ENCODE results near the gene TAF1.
"Not testable (repeated sequence)": the region's sequence is repeated elsewhere in the genome, so short reads cannot be mapped to it uniquely, and the experiment has no call there.

Gene TAF1

DNA sequence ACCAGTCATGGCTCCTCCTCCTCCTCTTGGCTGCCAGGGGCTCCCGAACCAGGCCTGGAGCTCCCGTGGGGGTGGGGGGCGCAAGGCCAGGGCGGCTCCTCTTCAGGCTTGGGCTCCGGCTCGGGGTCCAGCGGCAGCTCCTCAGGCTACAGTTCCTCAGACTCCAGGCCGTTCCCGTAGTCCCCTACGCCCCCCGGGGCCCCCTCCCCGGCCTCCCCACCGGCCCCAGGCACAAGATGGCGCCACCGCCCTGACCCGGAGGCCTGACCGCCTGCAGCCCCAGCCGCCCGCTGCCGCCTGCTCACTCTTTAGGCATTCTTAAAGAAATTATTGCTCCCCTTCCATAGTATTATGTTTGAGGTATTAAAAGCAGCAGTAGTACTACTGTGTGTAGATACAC is 54.5 kb downstream of the TAF1 start:
- DNase-seq (ENCODE audit: low read depth) = no peak

DNA sequence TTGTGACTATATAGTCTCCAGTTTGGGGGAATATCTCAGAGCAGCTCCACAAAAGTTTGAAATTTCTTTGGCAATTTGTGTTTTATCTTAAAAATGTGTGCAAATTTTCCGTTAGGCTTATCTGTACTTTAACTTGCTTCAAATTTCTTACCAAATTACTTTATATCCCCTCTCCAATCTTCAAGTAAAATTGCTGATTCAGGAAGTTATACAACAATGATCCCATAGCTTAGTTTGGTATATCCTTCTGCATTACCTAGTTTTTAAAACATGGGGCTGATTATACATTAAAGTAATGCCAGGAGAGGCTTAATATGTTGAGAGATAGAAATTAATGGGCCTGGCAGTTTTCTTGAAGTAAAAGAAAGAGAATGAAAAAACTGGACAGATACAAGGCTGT is 66.6 kb downstream of the TAF1 start:
- DNase-seq (ENCODE audit: low read depth) = no peak

DNA sequence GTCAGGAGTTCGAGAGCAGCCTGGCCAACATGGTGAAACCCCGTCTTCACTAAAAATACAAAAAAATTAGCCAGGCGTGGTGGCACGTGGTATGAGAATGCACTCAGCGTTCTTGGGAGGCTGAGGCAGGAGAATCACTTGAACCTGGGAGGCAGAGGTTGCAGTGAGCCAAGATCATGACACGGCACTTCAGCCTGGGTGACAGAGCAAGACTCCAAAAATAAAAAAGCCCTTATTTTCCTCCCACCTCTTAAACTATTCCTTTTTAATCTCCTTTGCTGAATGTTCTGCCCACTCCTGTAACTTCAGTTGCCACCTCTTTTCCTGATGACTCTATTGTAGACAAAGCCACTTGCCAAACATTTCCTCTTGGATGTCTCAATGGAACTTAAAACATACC is 72.6 kb downstream of the TAF1 start:
- DNase-seq (ENCODE audit: low read depth) = no peak

DNA sequence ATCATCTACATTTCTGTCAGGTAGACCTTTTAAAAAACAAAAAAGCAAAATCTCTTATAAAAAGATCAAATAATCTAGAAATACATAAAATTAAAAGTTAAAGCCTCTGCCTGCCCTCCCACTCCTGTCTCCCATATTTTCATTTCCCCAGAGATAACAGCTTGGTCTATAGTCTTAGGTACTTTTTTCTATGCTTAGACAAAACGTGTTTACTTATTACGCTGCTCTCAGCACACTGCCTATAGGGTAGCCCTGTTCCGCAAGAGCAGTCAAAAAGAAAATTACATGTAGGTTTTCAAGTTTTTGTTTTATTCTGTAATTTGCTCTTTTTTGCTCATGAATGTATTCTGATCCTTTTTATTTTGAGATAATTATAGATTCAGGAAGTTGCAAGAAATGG is 73.3 kb downstream of the TAF1 start:
- no peak for DNase-seq (ENCODE audit: low read depth)

DNA sequence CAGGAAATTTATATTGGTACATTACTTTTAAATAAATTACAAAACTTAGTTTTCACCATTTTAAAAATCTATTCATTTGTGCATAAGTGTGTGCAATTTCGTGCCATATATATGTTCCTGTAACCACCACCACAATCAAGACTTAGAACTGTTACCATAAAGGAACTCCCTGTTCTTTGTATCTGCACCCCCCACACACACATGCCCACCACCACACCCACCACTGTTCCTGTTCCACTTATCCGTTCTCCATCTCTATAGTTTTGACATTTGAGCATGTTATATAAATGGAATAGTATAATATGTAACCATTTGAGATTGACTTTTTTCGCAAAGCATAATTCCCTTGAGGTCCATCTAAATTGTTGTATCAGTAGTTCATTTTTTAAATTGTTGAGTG is 73.7 kb downstream of the TAF1 start:
- DNase-seq (ENCODE audit: low read depth) = no peak

DNA sequence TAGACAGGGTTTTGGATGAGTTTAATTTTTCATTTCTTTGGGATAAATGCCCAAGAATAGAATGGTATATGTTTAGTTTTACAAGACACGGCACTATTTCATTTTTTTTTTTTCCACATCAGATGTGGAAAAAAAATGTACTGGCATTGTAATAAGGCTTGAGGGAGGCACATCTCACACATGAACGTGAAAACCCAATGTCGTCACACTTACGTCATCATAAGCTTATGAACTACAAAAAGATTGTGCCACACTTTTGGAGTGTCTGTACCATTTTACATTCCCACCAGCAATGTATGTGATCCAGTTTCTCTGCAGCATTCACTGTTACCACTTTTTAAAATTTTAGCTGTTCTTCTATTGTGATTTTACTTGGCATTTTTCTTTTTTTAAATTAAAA is 74.2 kb downstream of the TAF1 start:
- DNase-seq (ENCODE audit: low read depth) = no peak

DNA sequence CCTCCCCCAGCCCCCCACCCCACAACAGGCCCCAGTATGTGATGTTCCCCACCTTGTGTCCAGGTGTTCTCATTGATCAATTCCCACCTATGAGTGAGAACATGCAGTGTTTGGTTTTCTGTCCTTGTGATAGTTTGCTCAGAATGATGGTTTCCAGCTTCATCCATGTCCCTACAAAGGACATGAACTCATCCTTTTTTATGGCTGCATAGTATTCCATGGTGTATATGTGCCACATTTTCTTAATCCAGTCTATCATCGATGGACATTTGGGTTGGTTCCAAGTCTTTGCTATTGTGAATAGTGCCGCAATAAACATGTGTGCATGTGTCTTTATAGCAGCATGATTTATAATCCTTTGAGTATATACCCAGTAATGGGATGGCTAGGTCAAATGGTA is 75.7 kb downstream of the TAF1 start:
- not testable (repeated sequence) for DNase-seq (ENCODE audit: low read depth)

DNA sequence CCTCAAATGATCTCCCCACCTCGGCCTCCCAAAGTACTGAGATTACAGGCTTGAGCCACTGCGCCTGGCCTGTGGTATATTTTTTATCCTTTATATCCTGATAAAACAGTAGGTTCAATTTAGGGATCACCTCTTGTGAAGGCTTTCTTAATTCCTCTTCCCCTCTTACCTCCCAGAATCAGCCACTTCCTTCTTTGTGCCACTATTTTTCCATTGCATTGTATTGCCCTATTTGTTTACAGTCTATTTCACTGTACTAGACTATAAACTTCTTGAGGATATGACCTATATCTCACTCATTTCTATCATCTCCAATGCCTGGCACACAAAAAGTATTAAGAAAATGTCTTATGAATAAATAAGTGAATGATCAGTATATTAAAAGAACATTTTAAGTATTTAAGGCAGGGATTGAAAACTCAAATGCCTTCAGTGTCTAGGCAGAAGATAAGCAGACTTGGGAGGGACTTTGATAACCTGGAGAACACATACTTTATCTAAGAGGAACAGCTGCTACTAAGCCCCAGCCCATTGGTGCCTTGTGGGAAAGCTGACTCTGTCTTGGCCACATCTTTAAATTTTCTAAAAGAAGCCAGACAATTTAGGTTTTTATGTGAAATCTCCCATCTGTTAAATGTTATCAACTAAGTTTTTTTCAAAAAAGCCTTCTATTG is 84.4 kb downstream of the TAF1 start:
- no peak for DNase-seq (ENCODE audit: low read depth)

DNA sequence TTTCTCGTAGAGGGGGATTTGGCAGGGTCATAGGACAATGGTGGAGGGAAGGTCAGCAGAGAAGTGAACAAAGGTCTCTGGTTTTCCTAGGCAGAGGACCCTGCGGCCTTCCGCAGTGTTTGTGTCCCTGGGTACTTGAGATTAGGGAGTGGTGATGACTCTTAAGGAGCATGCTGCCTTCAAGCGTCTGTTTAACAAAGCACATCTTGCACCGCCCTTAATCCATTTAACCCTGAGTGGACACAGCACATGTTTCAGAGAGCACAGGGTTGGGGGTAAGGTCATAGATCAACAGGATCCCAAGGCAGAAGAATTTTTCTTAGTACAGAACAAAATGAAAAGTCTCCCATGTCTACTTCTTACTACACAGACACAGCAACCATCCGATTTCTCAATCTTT is 85.4 kb downstream of the TAF1 start:
- DNase-seq (ENCODE audit: low read depth) = not testable (repeated sequence)

DNA sequence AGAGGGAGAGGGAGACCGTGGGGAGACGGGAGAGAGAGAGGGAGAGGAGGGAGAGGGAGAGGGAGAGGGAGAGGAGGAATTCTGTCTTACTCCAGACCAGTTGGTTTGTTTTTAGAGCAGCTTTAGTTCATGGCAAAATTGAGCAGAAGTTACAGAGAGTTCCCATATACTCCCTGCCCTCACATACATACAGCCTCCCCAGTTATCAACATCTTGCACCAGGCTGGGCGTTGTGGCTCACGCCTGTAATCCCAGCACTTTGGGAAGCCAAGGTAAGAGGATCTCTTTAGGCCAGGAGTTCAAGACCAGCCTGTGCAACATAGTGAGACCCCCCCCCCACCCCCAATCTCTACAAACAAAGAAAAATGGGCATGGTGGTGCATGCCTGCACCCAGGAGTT is 86.9 kb downstream of the TAF1 start:
- no peak for DNase-seq (ENCODE audit: low read depth)

DNA sequence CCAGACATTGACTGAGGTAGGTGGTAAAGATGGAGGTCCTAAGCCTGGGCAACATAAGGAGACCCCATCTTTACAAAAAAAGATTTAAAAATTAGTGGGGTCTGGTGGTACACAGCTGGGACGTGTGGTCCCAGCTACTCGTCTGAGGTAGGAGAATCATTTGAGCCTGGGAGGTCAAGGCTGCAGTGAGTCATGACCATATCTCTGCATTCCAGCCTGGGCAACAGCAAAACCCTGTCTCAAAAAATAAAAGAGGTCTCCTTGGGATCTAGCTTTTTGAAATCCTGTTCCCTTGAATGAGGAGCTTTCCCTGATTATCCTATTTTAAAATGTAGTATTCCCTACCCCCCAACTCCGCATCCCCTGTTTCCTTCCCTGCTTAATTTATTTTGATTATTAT is 88.1 kb downstream of the TAF1 start:
- no peak for DNase-seq (ENCODE audit: low read depth)

DNA sequence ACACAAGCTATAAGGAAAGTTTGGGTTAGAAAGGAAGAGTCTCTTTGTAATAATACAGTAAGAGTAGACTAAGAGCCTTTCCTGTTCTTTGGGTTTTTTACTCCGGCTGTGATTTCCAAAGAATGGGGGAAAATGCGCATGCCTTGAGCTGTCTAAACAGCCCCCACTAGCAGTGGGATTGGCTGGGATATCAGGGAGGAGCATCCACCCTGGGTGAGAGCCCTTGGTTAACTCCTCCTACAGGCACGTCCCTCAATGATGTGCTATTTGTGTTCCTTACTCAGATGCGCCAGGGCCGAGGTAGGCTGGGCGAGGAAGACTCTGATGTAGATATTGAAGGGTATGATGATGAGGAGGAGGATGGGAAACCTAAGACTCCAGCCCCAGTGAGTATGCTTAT is 92.7 kb downstream of the TAF1 start:
- no peak for DNase-seq (ENCODE audit: low read depth)

DNA sequence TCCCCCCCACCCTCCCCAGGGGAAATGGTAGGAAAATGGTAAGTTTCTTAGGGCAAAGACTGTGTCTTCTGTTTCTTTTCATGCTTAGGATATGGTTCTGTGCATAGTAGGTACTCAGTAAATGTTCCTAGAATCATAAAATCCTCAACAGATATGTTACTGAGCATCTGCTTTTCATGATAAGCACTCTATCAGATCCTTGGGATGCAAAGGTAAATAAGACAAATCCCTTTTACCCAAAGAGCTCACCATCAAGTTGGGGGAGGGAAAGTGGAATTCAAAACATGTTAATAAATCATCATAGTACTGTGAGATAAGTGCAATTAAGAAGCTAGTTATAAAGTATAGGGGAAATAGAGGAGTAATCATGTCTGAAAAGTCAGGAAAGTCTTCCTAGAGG is 98.8 kb downstream of the TAF1 start:
- DNase-seq (ENCODE audit: low read depth) = no peak

DNA sequence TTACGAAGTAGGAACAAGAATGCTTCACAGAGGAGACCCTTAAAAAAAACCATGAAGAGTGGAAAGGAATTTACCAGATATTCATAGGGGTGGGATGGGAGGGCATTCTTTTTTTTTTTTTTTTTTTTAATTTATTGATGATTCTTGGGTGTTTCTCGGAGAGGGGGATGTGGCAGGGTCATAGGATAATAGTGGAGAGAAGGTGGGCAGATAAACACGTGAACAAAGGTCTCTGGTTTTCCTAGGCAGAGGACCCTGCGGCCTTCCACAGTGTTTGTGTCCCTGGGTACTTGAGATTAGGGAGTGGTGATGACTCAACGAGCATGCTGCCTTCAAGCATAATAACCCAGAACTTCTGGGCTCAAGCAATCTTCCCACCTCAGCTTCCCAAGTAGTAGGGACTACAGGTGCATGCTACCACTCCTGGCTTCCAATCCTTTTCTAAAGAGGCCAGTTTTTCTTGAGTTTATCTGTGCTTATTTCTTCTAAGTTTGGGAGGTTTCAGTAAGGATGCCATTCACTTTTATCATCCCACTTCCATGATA is 100.9 kb downstream of the TAF1 start:
- DNase-seq (ENCODE audit: low read depth) = no peak

DNA sequence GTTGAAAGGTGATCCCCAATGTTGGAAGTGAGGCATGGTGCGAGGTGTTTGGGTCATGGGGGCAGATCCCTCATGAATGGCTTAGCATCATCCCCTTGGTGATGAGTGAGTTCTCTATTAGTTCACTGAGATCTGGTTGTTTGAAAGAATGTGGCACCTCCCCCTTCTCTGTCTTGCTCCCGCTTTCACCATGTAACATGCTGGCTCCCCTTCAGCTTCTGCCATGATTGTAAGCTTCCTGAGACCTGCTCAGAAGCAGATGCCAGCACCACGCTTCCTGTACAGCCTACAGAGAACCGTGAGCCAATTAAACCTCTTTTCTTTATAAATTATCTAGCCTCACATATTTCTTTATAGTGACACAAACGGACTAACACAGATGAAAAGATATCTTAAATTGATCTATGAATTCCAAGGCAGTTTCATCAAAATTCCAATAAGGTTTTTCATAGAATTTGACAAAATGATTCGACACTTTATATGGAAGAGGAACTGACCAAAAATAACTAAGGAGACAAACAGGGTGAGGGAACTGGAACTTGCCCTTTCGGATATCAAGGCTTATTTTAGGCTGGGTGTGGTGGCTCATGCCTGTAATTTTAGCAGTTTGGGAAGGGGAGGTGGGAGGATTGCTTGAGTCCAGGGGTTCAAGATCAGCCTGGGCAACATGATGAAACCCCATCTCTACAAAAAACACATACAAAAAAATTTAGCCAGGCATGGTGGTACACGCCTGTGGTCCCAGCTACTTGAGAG is 109.8 kb downstream of the TAF1 start:
- no peak for DNase-seq (ENCODE audit: low read depth)

DNA sequence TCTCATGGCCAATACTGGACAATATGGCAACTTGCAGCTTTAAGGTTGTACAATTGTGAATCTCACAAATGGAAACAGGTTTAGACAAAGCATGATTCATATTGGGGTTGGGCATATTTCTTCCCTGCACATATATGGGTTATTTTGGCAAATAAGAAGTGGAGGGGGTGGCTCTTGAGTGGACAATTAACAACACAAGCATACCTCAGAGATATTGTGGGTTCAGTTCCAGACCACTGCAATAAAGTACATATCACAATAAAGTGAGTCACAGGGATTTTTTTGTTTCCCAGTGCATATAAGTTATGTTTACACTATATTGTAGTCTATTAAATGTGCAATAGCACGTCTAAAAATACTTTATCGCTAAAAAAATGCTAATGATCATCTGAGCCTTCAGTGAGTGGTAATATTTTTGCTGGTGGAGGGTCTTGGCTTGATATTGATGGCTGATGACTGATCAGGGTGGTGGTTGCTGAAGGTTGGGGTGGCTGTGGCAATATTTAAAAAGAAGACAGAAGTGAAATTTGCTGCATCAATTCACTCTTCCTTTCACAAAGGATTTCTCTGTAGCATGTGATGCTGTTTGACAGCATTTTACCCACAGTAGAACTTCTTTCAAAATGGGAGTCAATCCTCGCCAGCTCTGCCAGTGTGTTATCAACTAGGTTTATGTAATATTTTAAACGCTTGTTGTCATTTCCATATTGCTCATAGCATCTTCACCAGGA is 116.2 kb downstream of the TAF1 start:
- no peak for DNase-seq (ENCODE audit: low read depth)

DNA sequence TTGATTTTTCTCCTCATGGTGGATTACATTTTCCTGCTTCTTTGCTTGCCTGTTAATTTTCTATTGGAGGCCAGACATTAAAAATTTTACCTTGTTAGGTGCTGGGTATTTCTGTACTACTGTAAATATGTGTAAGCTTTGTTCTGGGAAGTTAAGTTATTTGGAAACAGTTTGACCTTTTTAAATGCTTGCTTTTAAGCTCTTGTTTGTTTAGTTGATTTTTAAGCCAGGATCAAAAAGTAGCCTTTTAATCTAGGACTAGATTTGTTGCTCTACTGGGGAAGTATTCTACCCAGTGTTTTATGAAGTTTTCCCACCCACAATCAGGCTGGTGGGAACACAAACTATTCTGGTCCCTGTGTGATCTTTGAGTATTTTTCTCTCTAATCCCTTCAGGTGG is 121.7 kb downstream of the TAF1 start:
- DNase-seq (ENCODE audit: low read depth) = no peak

DNA sequence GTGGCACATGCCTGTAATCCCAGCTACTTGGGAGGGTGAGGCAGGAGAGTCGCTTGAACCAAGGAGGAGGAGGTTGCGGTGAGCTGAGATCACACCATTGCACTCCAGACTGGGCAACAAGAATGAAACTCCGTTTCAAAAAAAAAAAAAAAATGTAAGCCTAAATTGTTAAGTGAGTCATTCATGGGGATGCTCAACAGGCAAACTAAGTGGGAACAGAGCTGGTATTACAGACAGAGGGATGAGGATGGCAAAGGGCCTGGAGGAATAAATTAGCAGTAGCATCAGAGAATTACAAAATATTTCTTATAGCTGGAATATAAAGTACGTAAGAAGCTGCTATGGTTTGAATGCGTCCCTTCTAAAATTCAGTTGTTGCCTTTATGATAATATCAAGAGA is 123.4 kb downstream of the TAF1 start:
- DNase-seq (ENCODE audit: low read depth) = no peak

DNA sequence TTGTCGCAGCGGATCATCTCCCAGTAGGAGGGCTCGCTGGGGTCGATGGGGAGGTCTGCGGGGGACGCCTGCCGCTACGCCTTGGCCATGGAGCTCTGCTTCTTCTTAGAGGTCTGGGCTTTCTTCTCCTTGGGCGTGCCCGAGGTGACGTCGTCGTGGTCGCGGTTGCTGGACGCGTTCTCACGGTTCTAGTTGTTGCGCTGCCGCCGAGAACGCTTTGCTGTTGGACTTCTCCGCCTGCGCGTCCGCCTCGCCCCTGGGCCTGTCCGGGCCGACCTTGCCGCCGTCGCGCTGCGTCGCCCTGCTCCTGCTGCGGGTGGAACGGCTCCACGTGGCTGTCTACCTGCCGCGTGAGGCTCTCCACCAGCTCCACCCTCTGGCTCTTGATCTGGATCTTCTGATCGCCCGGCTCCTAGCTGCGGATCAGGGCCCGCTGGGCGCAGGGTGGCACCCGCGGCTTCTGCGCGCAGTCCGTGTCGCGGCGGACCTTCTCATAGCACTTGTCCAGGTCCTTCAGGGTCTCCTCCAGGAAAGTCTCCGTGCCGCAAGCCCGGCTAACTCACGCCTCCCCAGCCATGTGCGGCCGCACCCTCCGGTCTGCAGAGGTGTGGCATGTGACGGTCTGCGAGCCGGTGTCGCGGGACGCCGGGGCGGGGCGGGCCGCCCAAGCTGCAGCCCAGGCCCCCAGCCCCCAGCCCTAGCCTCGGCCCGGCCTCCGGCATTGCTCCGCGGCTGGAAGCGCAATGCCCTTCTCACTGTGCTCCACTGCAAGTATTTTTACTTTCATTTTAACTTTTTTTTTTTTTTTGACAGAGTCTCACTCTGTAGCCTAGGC is 126.3 kb downstream of the TAF1 start:
- DNase-seq (ENCODE audit: low read depth) = peak; percentile 43

DNA sequence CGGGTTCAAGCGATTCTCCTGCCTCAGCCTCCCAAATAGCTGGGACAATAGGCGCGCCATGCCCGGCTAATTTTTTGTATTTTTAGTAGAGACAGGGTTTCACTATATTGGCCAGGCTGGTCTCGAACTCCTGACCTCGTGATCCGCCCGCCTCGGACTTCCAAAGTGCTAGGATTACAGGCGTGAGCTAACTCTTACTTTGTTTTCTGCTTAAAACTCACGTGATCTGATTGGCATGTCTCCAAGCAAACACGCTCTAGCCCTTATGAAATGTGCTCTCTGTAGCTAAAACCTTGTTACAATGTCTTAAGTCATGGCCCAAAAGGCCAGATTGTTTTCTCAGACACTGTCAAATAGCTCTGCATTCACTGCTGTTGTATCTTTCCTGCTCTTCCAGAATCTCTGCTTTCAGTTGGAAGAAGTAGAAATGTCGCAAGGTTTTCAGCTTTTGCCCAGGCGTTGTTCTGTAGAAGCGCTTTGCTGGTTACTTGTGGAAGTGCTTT is 127.0 kb downstream of the TAF1 start:
- DNase-seq (ENCODE audit: low read depth) = no peak

DNA sequence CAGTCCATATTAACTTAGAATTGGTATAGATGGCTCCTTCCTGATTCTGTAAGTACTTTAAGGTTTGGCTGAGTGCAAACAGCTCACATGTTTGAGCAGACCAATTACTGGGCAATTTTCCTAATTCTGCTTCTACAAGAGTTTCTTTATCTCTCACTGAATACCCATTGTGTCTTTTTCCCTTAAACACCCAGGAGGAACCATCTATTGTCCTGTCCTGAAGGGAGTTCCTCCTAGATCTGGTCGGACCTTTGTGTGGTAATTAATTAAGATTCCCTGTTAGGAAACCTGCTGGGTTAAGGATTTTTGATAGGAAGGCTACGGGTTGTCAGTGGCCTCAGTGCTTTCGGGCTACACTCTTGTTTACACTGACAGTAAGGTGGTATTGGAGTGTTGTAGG is 129.8 kb downstream of the TAF1 start:
- DNase-seq (ENCODE audit: low read depth) = not testable (repeated sequence)

DNA sequence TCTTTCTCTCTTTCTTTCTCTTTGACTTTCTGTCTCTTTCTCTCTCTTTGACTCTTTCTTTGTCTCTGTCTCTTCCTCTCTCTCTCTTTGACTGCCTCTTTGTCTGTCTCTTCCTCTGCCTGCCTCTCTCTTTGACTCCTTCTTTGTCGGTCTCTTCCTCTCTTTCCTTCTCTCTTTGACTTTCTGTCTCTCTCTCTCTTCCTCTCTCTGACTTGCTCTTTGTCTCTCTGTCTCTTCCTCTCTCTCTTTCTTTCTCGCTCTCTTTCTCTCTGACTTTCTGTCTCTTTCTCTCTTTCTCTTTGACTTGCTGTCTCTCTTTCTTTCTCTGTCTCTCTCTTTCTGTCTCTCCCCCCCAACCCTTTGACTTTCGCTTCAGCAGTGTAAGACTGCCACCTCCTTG is 130.3 kb downstream of the TAF1 start:
- no peak for DNase-seq (ENCODE audit: low read depth)
